ENCODE results near the gene ALG10.
"Not testable (repeated sequence)": the region's sequence is repeated elsewhere in the genome, so short reads cannot be mapped to it uniquely, and the experiment has no call there.

Gene ALG10, protein sequence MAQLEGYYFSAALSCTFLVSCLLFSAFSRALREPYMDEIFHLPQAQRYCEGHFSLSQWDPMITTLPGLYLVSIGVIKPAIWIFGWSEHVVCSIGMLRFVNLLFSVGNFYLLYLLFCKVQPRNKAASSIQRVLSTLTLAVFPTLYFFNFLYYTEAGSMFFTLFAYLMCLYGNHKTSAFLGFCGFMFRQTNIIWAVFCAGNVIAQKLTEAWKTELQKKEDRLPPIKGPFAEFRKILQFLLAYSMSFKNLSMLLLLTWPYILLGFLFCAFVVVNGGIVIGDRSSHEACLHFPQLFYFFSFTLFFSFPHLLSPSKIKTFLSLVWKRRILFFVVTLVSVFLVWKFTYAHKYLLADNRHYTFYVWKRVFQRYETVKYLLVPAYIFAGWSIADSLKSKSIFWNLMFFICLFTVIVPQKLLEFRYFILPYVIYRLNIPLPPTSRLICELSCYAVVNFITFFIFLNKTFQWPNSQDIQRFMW

DNA sequence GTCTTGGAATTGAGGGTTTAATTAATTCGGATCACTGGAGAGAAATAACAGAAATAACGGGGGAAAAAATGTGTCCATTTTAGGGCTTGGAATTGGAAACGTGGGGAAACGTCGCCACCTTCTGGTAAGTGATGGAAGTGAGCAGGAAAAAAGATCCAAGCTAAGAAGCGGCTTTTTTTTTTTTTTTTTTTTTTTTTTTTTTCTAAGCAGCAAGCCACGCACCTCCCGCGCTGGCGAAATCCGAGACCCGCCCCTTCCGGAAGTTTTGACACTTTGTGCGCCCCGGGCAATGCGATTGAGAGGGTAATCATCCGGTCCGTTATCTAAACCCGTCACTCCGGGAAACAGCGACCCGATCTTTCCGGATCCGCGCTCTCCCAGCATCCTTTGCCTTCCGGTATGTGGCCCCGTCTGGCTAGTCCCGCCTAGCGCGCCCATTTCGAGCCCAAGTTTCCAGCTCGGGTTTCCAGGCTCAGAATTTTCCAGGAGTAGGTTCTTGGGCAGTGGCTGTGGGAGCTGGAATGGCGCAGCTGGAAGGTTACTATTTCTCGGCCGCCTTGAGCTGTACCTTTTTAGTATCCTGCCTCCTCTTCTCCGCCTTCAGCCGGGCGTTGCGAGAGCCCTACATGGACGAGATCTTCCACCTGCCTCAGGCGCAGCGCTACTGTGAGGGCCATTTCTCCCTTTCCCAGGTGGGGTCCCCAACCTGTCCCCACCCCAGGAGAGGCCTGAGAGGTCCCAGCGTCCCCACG lies at the start of gene ALG10:
Gene ALG10 (plus strand): TSS at position 418 of the 752 bp plus-strand sequence. CDS start 104 bp downstream, at position 522.
- DNase-seq, result peak; percentile 84

- not testable (repeated sequence) for DNase-seq
Measured at GRCh38 chr12:33972884-33973283, 49.4 kb upstream of the ALG10 start.

- DNase-seq, result no peak
Measured at GRCh38 chr12:33977887-33978286, 44.4 kb upstream of the ALG10 start.

DNA sequence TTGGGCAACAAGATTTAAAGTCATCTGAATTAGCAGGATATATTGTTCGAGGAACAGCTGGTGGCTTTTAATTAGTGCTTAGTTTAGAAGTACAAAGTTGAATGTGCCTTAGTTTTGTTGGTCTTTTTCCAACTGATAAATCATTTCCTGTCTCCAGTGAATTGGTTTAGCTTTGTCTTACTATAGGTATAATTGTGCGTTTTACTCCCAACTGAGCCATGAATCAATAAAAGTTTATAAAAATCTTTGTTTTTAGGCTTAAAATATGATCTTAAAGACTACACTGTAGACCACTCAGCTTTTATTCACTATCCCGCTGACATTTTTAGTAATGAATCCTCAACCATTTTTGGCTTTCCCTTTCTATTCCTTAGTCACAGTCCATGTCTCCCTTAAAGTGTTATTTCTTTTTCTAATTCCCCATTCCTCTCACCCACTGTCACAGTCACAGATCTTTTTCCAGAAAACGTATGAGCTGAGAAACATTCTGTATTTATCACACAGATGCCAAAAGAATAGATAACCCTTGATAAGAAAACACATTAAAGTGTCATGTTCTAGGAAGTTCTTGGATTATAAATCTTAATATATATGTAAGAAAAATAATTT lies 34.0 kb upstream of the ALG10 start:
- no peak for DNase-seq

GRCh38 chr12:33988913-33989312 lies 33.4 kb upstream of the ALG10 start:
- DNase-seq, result no peak

DNA sequence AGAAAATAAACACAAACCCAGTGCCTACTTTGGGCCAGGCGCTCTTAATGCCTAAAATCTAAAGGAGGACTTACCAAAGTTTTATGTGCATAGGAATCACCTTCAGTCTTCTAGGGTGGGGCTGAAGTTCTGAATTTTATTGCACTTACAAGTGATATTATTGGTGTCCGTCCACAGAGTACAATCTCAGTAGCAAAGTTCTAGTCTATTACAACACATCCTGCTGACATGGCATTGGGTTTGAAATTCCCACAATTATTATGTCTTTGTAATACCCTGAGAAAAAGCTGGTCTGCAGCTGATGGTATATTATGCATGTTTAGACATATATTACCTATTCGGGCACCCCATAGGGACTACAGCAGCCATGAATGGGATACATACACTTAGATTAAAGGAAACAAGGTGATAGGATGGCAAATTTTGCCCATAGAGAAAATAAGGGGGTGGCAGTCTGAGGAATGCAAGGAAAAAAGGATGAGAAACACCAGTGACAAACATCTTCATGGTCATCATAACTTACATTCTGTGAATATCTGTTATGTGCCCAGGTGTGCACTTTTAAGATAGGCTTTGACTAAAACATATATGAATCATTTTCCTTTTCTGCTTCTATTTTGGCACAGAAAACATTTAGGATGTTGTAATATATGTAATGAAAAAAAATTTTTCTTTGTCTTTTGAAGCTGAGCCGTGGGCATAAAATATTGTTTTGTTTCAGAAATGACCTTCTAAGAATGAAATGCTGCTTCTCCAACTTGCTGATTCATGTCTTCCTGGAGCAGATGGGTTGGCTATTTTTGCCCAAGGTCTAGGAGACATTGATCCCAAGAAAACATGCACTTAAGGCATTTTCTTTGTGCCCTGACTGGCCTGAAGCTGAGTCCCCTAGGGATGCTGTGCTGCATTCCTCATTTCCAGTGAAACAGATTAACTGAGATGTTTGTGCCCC lies 27.2 kb upstream of the ALG10 start:
- DNase-seq, result no peak

DNA sequence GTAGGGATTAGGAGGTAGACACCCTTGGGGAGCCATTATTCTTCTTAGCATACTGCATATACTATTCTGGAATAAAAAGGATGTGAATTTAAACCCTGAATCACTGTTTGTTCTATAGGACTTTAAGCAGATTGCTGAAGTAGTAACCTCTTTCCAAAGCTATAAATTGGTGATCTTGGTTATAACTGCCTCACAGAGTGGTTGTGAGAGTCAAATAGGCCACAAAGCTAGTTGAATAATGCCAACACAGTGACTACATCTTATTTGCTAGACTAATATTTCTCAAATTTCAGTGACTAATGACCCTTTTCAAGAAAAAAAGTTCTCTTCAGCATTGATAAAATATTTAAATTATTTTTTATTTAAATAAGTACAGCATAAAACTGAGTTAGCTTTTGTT lies 13.5 kb upstream of the ALG10 start:
- not testable (repeated sequence) for DNase-seq

DNA sequence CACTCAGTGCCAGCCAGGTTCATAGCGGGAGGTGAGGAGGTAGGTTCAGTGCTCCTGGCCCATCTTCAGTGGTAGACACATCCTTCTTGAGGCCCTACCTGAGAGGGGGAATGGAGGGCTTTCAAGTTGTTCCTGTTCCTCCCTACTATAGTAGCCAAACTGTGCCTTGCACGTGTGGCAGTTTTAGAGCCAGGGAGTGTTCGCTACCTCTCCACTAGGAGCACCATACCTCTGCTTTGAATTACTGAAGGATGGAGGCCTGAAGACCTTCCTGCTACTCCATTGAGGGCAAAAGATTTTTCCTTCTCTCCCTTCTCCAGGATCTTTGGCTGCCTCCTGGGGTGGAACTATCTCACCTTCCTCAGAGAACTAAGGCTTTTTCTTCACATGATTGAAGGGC lies 5.9 kb upstream of the ALG10 start:
- DNase-seq, result no peak

- DNase-seq, result no peak
Measured at GRCh38 chr12:34021071-34021470, 1.2 kb upstream of the ALG10 start.

GRCh38 chr12:34027661-34028060 lies 5.4 kb downstream of the ALG10 start:
- not testable (repeated sequence) for DNase-seq

- no peak for DNase-seq
Measured at GRCh38 chr12:34030591-34030990, 8.3 kb downstream of the ALG10 start.

- no peak for DNase-seq
Measured at GRCh38 chr12:34033628-34034296, 11.5 kb downstream of the ALG10 start.

DNA sequence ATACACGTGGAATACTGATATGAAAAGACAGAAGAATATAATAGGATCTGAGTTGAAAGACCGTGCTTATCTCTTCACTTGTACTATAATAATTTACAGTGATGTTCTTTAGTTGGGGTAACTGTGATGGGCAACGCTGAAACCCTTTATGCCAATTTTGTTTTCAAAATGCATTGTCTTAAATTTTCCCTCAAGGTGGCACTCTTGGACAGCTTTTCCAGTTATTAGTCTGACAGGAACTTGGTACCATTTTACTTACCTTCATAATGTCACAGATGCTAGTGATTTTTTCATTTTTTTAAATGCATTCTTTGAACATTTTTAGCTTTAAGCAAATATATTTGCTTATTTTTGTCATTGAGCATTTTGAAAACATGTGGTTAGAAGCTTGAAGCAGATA lies 16.1 kb downstream of the ALG10 start:
- not testable (repeated sequence) for DNase-seq

GRCh38 chr12:34046570-34046969 lies 24.3 kb downstream of the ALG10 start:
- DNase-seq, result no peak

GRCh38 chr12:34047855-34048254 lies 25.6 kb downstream of the ALG10 start:
- not testable (repeated sequence) for DNase-seq

DNA sequence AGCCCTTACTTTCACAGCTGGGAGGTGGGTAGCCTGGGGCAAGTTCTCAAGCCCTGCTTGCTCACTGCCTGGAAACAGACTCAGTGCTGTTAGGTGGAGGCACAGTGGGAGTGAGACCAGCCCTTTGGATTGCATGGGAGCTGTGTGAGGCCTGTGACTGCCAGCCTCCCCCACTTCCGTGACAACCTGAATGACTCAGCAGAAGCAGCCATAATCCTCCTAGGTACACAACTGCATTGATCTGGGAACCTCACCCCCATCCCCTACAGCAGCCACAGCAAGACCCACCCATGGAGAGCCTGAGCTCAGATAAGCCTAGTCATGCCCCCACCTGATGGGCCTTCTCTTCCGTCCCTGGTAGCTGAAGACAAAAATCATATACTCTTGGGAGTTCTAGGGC lies 26.4 kb downstream of the ALG10 start:
- no peak for DNase-seq

DNA sequence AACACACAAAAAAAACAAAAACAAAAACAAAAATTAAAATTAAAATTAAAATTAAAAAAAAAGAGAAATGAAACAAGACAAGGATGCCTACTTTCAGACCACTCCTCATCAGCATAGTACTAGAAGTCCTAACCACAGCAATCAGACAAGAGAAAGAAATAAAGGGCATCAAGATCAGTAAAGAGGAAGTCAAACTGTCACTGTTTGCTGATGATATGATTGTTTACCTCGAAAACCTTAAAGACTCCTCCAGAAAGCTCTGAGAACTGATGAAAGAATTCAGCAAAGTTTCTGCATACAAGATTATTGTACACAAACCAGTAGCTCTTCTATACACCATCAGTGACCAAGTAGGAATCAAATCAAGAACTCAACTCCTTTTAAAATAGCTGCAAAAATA lies 29.2 kb downstream of the ALG10 start:
- DNase-seq, result no peak

DNA sequence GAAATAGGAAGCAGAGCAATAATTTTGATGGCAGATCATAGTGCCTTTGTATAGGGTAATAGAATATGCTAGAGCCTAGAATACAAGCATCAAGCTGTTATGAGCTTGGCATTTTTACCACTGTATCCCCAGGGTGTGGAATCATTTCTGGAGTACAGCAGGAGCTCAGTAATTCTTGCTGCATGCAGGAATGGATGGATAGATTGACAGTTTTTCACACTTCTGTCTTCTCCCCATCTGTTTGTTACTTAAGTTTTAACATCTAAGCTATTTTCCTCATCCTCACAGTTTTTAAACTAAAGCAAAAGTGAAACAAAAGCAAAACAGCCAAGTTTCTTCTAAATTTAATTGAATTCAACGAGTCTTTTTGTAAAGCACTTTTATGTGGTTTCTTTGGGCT lies 32.6 kb downstream of the ALG10 start:
- no peak for DNase-seq
